Tibial nerve (tissue), 4 donors: ENCODE measurements around the gene SCN2B.
A peak's percentile ranks its signal among the peaks of the same experiment; 100 is the strongest.

Experiments
- EP300 ChIP-seq, 2 donors: sonication (generic); formaldehyde crosslinking; IDR thresholded peaks; one replicate each; pipeline ENCODE4 v1.6.1; 2017; ENCODE audit warnings: antibody characterized with exemption in 2 of 2, mild to moderate bottlenecking in 1 of 2
- TF ChIP-seq, protein P1 (sequence below), 5 experiments: fragments of 200-600 bp in 3 of 5; fragments of 450-650 bp in 2 of 5; sonication (generic) in 3 of 5; IDR thresholded peaks; one replicate each; pipeline ENCODE4 v1.5.1; 2016 to 2019; ENCODE audit warnings: antibody characterized with exemption in 5 of 5, mild to moderate bottlenecking in 3 of 5, moderate library complexity in 2 of 5

DNA sequence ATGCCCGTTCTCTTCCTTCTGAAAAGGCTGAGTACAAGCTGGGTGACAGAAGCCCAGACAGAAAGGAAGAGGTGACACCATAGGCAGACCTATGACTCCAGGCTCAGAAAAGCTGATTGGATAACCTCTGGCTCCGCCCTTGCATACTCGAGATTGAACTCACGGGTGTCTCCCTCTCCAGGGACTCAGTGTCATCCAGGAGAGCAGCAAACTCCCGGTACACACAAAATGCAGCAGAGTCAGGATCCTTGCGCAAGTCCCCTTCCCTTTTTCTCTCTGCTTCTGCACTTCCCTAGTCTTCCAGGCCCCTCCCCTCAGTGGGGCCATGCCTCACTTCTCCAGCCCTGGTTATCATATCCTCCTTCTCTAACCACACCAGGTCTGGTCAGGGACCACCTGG, 33.6 kb downstream of the SCN2B start:
- TF ChIP-seq EP300 (IDR thresholded peaks at IDR 0.05) = peak in 1 of 2 donors; percentile 37
- TF ChIP-seq, protein P1, sequence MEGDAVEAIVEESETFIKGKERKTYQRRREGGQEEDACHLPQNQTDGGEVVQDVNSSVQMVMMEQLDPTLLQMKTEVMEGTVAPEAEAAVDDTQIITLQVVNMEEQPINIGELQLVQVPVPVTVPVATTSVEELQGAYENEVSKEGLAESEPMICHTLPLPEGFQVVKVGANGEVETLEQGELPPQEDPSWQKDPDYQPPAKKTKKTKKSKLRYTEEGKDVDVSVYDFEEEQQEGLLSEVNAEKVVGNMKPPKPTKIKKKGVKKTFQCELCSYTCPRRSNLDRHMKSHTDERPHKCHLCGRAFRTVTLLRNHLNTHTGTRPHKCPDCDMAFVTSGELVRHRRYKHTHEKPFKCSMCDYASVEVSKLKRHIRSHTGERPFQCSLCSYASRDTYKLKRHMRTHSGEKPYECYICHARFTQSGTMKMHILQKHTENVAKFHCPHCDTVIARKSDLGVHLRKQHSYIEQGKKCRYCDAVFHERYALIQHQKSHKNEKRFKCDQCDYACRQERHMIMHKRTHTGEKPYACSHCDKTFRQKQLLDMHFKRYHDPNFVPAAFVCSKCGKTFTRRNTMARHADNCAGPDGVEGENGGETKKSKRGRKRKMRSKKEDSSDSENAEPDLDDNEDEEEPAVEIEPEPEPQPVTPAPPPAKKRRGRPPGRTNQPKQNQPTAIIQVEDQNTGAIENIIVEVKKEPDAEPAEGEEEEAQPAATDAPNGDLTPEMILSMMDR (IDR thresholded peaks at IDR 0.05) = no peak
